HG03565 (cell line): ENCODE results near the gene DEFB113.
"Not testable (repeated sequence)": the region's sequence is repeated elsewhere in the genome, so short reads cannot be mapped to it uniquely, and the experiment has no call there.

Source experiments
- ATAC-seq: cut with Tn5 transposase; IDR thresholded peaks from one replicate; pipeline ENCODE4 v1.9.1; 2021; ENCODE audit warnings: mild to moderate bottlenecking, moderate library complexity; ENCODE audit not compliant: unreplicated experiment

The DEFB113 gene

GRCh38 chr6:49969605-49970004 lies at the start of gene DEFB113:
Gene DEFB113 (minus strand): TSS chr6:49969625. CDS start chr6:49969625, 0 bp downstream.
- ATAC-seq = no peak

- ATAC-seq = no peak
Measured at GRCh38 chr6:50007819-50008218, 38.4 kb upstream of the DEFB113 start.

- no peak for ATAC-seq
Measured at GRCh38 chr6:50003139-50003538, 33.7 kb upstream of the DEFB113 start.

GRCh38 chr6:49995278-49995677 lies 25.9 kb upstream of the DEFB113 start:
- no peak for ATAC-seq

GRCh38 chr6:49988900-49989299 lies 19.5 kb upstream of the DEFB113 start:
- no peak for ATAC-seq

- no peak for ATAC-seq
Measured at GRCh38 chr6:49987749-49988148, 18.3 kb upstream of the DEFB113 start.

- no peak for ATAC-seq
Measured at GRCh38 chr6:49986551-49986950, 17.1 kb upstream of the DEFB113 start.

GRCh38 chr6:49982046-49982445 lies 12.6 kb upstream of the DEFB113 start:
- ATAC-seq = no peak

GRCh38 chr6:49980898-49981297 lies 11.5 kb upstream of the DEFB113 start:
- ATAC-seq = no peak

- ATAC-seq = peak; percentile 41
Measured at GRCh38 chr6:49979584-49979983, 10.2 kb upstream of the DEFB113 start.

GRCh38 chr6:49978332-49979226 lies 9.2 kb upstream of the DEFB113 start:
- ATAC-seq = peak; percentile 38

GRCh38 chr6:49966823-49967222 lies 2.6 kb downstream of the DEFB113 start:
- no peak for ATAC-seq

GRCh38 chr6:49966334-49966733 lies 3.1 kb downstream of the DEFB113 start:
- no peak for ATAC-seq

- no peak for ATAC-seq
Measured at GRCh38 chr6:49964064-49964463, 5.4 kb downstream of the DEFB113 start, which contains the start of gene DEFB114. Gene DEFB114 (minus strand): TSS chr6:49964164. CDS start chr6:49964105, 59 bp downstream.

GRCh38 chr6:49958180-49958579 lies 11.2 kb downstream of the DEFB113 start:
- ATAC-seq = no peak

GRCh38 chr6:49955847-49956246 lies 13.6 kb downstream of the DEFB113 start:
- no peak for ATAC-seq

GRCh38 chr6:49951926-49952325 lies 17.5 kb downstream of the DEFB113 start:
- no peak for ATAC-seq

- ATAC-seq = no peak
Measured at GRCh38 chr6:49950415-49950751, 19.0 kb downstream of the DEFB113 start.

- ATAC-seq = no peak
Measured at GRCh38 chr6:49949062-49949461, 20.4 kb downstream of the DEFB113 start.

GRCh38 chr6:49946835-49947234 lies 22.6 kb downstream of the DEFB113 start:
- no peak for ATAC-seq

GRCh38 chr6:49944068-49944467 lies 25.4 kb downstream of the DEFB113 start:
- ATAC-seq = not testable (repeated sequence)

GRCh38 chr6:49939993-49940498 lies 29.4 kb downstream of the DEFB113 start:
- no peak for ATAC-seq
